HG02588 (cell line): Measurements from ENCODE around the gene RFXAP.

Experiments used
- ATAC-seq: cut with Tn5 transposase; IDR thresholded peaks from one replicate; pipeline ENCODE4 v1.9.1; 2021; ENCODE audit warnings: mild to moderate bottlenecking, moderate library complexity; ENCODE audit not compliant: unreplicated experiment

Gene RFXAP

DNA sequence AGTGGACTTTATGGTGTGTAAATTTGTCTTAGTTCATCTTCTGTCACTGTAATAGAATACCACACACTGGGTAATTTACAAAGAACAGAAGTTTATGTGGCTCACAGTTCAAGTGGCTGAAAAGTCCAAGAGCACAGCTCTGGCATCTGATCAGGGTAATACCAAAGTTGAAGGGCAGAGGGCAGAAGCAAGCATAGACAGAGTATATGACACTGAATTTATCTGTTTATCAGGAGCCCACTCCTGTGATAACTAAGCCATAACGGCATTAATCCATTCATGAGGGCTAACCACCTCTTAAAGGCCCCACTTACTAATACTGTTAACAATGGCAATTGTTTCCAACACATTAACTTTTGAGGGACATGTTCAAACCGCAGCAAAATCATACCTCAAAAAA is 4.0 kb upstream of the RFXAP start:
- no peak for ATAC-seq

DNA sequence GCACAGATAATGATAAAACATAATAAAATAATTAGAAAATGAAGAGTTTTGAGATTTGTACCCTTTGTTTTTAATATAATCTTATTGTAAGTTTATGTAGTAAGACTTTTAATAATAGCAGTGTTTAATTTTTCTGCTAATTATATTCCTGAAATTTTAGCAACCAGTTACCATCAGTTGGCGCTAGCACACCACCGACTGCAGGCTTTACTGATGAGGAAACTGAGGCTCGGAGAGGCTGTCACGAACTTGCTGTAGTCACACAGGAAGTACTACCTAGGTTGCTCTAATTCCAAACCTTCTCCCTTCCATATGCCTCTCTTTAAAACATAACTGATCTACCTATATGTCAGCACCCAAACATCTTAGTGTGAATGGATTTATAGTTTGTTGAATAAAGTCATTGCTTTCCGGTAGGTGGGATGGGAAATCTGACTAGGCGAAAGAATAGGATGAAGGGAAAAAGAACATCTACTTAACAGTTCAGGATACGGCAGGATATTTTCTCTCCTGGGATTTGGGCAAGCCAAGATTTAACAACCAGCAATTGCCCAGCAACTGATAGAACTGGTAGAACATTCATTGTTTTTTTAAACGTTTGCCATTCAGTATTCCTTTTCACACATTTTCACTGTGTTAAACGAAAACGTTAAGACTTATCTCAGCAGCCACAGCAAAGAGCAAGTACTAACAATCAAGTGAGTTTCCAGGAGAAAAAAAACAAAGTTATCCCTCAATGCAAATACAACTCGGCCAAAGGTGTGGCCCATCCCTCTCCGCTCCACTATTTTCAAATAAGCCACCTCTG is 822 bp upstream of the RFXAP start:
- peak; percentile 0 for ATAC-seq

DNA sequence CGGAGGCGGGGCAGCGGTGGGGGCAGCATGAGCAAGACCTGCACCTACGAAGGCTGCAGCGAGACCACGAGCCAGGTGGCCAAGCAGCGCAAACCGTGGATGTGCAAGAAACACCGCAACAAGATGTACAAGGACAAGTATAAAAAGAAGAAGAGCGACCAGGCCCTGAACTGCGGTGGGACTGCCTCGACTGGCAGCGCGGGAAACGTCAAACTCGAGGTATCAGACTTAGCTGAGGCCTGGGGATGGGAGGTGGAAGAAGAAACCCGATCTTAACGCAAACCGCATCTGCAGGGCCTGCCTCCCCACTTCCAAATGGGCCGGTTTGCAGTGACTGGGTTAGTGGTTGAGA is 693 bp downstream of the RFXAP start:
- peak; percentile 8 for ATAC-seq

DNA sequence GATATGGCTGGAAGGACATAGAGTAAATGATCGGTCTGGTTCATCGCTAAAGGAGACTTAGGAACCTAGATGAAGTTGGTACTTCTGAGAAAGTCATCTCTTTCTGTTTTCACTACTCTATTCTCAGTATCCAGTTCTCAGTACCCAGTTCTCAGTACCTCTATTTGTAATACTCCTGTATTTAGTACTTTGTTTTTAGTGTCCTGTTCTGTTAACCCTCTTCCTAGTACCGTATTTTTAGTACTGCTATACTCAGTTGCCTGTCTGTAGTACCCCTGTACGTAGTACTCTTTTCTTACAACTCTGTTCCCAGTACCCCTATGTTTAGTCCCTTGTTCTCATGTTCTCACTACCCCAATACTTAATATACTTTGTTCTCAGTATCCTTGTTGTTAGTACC is 1.2 kb downstream of the RFXAP start:
- ATAC-seq: peak; percentile 46

DNA sequence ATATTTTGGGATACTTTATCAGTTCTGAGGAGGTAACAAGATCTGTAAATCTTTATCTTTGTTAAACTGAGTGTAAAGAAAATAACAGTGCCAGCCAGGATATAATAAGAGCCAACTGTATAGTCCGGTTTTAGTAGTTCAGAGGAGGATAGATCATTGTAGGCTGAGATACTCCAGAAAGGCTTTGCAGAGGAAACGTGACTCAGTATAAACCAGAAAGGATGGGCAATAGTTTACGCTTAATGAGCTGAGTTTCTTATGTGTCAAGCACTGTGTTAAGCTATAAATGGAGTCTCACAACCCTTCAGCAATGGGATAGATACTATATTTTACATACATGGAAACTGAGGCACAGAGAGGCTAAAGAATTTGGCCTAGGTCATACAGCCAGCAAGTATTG is 3.8 kb downstream of the RFXAP start:
- no peak for ATAC-seq

DNA sequence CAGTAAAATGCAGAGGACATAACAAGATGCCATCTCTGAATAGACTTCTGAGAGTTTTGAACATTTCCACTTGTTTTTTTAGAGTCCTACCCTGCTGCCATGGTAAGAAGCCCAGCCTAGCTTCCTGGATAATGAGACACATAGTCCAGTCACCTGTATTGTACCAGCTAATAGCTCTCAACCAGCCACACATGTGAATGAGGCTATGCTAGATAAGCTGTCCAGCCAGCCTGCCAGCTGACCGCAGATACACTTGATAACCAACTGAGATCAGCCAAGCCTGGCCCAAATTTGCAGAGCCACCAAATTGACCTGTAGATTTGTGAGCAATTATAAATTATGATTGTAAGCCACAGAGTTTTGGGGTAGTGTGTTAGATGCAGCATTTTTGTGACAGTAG is 10.7 kb downstream of the RFXAP start:
- no peak for ATAC-seq

DNA sequence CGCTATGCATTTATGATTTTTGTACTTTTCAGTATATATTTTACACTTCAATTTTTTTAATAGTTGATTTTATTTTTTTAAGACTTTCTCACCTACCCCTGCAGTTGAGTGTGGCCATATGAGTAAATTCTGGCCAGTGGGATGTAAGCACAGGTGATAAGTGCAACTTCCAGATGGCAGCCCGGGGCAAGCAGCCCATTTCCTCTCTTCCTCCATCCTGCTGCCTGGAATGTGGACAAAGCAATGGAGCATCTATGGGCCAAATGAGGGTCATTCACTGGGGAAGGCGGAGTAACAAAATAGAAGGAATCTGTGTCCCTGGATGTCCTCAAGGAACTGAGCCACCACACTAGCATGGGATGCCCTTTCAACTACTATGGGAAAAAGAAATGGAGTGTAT is 12.3 kb downstream of the RFXAP start:
- no peak for ATAC-seq

DNA sequence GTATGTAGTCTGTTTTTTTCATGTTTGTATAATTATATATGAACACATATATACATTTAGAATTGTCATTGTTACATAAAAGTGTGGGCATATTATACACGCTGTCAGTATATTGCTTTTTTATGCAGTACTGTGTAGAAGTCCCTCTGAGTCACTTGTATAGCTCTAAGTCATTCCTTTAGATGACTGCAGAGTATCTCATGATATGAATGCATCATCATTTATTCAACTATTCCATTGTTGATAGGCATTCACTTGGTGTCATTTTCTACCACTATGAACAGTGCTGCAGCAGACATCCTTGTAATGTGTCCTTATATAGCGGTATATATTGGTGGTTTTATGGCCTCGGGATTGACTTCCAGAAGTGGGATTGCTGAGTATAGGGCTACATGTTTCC is 15.3 kb downstream of the RFXAP start:
- ATAC-seq: no peak

DNA sequence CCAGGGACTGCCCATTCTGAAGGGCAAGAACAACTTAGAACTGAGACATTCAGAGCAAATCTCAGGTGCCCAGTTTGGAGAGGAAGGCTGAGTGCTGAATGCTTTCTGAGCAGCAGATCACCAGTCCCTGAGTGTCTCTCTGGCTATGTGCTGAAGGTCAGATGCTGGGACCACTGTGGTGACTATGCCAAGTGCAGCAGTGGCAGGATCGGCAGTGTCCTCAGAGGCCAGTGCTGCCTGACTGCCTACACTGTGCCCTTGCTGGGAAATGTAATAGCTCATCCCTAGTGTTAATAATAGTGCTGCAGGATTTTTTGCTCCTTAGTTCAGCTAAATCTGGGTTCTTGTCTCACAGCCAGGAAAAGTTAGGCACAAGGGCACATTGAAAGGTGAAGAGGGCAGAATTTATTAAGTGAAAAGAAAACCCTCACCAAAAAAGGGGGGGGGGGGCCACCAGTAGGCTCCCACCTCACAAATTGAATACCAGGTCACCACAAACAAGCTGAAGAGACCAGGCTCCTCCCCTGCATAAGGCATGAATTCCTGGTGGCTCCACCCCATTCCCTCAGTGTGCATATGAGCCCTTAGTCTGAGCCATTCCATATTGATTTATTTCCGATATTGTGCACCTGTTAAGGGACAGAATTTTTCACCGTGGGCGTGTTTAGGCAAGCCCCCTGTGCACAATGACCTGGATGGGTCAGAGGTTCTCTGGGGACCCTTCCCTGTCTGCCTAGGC is 18.5 kb downstream of the RFXAP start:
- ATAC-seq: no peak

DNA sequence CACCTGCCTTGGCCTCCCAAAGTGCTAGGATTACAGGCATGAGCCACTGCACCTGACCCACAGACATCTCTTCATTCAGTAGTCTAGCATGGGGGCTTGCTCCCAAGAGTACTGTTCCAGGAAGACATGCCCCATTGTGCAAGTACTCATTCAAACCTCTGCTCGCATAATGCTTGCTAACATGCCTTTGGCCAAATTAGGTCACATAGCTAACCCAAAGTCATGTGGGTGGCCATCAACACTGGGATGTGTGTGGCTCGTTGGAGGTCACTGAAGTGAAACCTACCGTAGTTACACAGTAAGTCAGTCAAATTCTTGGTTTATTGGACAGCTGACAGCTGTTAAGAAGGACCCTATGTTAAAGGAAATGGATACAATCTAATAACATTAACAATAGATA is 20.3 kb downstream of the RFXAP start:
- ATAC-seq: no peak

DNA sequence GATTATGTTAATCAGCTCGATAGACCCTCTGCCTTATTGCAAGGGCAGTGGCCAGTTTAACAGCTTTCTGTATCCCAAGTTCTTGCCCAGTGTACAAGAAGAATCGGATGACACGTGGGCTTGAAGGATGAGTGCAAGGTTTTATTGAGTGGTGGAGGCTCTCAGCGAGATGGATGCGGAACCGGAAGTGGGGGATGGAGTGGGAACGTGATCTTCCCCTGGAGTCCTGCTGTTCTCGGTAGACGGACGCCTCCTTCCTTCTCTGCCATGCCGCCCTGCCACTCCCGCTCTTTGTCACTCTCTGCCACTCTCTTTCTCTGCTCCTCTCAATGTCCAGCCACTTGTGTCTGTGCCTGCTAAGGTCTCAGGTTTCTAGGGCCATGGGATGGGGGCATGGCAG is 21.0 kb downstream of the RFXAP start:
- no peak for ATAC-seq

DNA sequence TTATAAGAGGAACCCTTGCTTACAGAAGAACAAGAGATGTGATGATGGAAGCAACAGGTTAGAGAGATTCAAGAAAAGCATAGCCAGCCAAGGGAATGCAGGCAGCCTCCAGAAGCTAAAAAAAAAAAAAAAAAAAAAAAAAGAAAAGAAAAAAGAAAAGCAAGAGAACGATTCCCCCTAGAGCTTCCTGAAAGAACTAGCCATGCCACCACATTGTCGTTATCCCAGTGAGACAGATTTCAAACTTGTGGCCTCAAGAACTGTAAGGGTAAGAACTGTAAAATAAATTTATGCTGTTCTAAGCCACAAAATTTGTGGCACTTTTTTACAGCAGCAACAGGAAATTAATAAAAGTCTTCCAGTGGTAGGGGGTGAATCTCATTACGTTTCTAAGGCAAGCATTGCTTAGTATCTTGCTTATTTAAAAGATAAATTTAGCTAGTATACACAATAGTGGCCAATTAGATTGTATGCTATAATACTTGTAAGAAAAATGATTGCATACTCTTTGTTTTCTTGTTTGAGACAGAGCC is 21.8 kb downstream of the RFXAP start:
- ATAC-seq: no peak

DNA sequence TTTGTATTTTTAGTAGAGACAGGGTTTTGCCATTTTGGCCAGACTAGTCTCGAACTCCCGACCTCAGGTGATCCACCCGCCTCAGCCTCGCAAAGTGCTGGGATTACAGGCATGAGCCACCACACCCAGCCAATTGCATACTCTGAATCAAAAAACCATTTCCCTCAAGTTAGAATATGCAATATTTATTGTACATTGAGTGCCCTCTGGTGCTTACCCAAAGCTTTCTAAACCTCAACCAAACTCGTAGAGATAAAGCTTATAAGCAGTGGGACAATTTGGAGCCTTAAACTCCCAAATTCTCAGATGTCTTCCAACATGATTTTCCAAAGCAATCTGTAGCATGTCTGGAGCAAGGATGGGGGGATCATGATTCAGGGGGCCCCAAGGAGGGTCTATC is 22.4 kb downstream of the RFXAP start:
- ATAC-seq: no peak

DNA sequence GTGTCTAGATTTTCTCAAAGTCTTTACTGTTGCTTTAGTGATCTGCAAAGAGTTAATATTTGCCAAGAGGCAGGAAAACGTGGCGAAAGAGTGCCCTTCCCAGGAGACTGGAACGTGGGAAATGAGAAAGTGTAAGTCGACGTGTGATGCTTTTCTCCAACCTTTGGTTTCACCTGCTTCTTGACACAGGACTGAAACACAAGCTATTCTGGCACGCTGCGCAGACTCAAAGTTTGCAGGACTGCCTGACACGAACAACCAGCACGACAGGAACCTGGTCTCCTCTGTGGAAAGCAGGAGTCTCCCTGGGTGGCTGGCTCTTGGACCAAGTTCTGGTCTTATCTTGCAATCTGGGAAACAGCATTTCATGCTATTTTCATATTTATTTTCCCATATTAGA is 28.6 kb downstream of the RFXAP start:
- ATAC-seq: no peak

DNA sequence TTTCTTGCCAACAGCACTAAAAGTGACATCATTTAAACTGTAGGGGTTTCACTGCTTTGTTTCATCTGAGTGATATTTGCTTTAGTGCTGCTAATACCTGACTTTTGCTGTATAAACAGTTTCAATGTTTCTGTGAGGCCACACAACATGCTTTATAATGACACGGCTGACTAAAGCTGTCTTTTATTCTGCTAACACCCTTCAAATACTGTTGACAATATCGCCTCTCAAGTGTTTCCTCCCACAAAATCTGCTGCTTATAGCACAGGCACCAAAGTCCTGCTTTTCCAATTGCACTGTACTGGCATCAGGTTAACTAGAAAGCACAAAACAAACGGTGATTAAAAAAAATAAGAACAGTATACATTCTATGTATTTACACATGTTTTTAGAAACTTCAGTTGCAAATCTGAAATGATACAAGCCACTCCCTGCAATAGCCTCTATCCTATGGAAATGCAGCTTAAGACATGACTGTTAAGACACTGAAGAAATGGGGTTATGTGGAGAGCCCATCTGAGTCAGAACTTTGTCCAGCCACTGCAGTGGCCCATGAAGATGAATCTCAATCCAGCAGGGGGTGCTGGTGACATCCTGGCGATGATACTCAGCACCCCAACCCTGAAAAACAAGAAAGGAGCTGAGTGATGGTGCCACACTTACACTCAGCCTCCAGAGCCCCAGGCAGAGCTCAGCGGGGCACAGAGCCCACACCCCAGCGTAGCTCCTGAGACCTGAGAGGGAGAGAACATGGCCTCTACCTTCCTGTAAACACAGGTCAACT is 29.4 kb downstream of the RFXAP start:
- no peak for ATAC-seq

DNA sequence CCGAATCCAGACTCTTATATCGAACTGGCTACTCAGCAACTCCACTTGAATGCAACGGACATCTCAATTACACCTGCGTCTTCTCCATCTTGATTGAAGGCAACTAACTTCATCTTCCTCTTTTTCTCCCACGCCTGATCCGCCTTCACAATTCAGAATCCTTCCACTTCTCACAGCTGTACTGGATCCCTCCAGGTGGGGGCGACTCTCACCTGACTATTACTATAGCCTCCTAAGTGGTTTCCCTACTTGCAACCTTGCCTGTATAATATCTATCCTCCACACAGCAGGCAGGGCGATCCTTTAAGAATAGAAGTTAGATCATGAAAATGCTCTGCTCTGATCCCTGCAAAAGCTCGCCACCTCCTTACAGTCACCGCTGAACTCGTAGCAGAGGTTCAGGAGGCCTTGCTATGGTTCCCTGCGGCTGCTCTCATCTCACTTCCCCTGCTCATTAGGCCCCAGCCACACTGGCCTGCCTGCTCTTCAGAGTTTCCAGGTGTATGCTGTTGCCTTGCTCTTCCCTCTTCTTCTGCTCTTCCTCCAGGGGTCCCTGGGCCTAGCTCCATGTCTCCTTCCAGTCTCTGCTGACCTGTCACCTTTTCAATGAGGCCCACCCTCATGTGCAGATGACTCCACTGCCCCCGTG is 31.9 kb downstream of the RFXAP start:
- ATAC-seq: no peak

DNA sequence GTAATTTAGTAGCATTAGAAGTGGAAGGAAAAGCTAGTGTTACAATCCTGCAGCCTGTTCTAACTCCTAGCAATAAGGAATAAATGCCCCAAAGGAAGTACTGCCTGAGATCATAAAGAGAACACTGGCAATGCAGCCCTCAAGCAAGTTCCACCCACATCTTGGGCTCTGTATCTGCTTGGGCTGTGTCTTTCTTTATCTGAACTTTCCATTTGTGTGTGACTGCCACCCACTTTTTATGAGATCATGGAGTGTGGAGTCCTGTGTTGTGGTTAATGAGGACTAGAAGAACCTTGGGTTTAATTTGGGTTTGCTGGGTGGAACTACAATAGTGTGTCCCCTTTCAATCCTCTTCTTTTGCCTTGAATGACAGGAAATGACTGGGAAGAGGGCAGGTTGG is 38.2 kb downstream of the RFXAP start:
- ATAC-seq: no peak

DNA sequence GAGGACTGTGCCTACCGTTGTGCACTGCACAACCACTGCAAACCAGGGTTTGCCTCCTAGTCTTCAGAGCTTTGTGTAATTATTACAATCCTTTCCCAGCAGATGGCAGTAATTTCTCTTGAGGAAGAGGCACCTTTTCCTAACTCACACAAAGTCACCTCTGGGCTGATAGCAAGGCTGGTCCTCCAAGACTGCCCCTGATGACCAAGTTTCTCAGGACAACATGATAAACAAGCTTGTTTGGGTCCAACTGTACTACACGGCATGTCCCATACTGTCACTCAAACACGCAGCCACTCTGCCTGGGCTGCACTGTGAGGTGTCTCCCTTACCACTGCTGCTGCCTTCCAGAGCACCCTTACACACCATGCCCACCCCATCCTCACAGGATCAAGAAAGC is 39.3 kb downstream of the RFXAP start:
- peak; percentile 54 for ATAC-seq

DNA sequence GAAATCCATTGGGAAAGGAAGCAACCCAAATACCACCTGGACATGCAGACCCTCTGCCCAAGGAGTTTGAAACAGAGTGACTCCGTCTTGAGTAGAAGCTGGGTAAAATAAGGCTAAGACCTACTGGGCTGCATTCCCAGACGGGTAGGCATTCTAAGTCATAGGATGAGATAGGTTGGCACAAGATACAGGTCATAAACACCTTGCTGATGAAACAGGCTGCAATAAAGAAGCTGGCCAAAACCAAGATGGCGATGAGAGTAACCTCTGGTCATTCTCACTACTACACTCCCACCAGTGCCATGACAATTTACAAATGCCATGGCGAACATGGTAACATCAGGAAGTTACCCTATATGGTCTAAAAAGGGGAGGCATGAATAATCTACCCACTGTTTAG is 40.2 kb downstream of the RFXAP start:
- ATAC-seq: no peak

DNA sequence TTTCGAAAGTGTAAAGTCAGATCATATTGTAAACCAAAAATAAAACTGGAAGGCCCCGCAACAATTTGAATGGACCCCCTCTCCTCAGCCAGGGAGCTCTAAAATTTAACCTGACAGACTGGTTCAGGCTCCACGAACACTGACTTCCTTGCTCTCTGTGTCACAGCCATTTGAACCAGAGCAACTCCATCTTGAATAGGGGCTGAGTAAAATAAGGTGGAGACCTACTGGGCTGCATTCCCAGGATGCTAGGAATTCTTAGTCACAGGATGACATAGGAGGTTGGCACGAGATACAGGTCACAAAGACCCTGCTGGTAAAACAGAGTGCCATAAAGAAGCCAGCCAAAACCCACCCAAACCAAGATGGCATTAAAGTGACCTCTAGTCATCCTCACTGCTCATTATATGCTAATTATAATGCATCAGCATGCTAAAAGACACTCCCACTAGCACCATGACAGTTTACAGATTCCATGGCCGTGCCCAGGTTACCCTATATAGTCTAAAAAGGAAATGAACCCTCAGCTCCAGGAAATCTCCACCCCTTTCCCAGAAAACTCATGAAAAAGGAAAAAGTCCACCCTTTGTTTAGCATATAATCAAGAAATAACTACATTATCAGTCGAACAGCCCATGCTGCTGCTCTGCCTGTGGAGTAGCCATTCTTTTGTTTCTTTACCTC is 43.1 kb downstream of the RFXAP start:
- no peak for ATAC-seq

DNA sequence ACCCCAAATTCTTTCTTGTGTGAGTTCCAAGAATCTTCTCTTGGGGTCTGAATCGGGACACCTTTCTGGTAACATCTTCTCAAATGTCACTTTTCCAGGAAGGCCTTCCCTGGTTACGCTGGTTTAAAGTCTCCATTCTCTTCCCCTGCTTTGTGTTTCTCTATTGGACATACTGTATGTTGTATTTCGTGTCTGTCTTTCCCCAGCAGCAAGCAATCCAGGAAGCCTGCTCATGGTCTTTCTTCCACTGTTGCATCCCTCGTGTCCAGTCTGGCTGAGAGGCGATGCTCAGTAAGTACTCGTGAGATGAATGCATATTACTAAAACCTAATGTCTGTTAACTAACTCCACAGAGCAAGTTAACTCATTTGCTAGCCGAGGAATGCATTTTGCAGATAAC is 43.7 kb downstream of the RFXAP start:
- no peak for ATAC-seq
